ENCODE data around the gene PDE4B. TPM values are rescaled to one million over a fixed set of nuclear protein-coding genes. Genes with fewer than 3 reads are reported as not detected.

The PDE4B gene
- polyA plus RNA-seq, 1 donor from 2014 or later = 135 TPM

DNA sequence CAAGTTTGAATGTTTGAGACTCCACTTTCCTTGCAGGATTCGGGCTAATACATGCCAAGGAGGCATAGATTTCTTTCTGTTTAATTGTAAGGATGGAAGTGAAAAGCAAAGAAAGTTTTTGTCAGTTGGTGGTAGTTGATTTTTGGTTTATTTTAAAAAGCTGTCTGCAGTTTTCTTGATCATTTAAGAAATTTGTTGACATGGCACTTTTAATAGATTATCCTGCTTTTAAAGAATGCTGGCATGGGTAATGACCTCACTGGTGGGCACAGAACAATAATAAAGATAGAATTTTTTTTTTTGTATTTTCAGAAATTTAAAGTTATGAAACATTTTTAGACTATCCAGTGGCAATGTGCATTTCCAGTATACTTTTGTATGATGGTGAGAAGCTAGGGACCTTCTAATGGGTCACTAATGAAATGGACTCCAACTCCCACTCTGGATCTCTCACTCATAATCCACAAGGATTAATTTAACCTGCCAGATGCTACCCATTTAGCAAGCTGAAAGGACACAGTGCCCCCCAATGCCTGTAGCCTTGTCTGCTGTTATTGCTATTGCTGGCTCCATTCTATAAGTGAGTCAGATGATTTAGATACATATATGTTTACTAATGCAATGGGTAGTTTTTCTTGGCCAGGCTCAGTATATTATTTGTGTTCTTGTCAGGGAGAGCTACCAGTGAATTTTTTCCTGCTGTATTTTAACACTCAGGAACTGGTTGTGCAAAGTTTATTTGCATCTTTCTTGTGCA lies 551.1 kb downstream of the PDE4B start:
- Histone ChIP-seq H3K9me3 (ENCODE audit: low read length) (no peaks in the 10 kb centered on the region), H3F3A (ENCODE audit: insufficient read depth, low read length, poor library complexity, severe bottlenecking) (no peaks in the 10 kb centered on the region), H3K4me3 (ENCODE audit: low read length) (no peak overlapping the region), H3K36me3 (ENCODE audit: insufficient read depth, low read length) (no peaks in the 10 kb centered on the region), H3K9me2 (ENCODE audit: insufficient read depth, low read length) (no peaks in the 10 kb centered on the region), H2AFZ (ENCODE audit: low read depth, low read length) (no peak overlapping the region), H3K27ac (ENCODE audit: low read length) (no peak overlapping the region), H3K27me3 (ENCODE audit: insufficient read depth, low read depth, low read length) (no peaks in the 10 kb centered on the region), H4K20me1 (ENCODE audit: insufficient read depth) (no peaks in the 10 kb centered on the region), H3K79me2 (replicated peaks; ENCODE audit: insufficient read depth, low read length) (peaks cover 4% of the 10 kb centered on the region), H3K4me2 (ENCODE audit: low read length) (no peak overlapping the region), H3K9ac (ENCODE audit: low read length) (no peak overlapping the region)
- TF ChIP-seq SMC3 (conservative IDR thresholded peaks at IDR 0.05; ENCODE audit: poor library complexity) (no peak), POLR2AphosphoS5 (IDR thresholded peaks at IDR 0.05) (no peak)

- peaks cover 4% of the 10 kb centered on the region for H3K79me2 ChIP-seq (replicated peaks; ENCODE audit: insufficient read depth, low read length)
- H2AFZ ChIP-seq (ENCODE audit: low read depth, low read length) = no peak overlapping the region
- H3K27me3 ChIP-seq (ENCODE audit: insufficient read depth, low read depth, low read length) = no peaks in the 10 kb centered on the region
- H3K36me3 ChIP-seq (ENCODE audit: insufficient read depth, low read length) = no peaks in the 10 kb centered on the region
- H3K9me2 ChIP-seq (ENCODE audit: insufficient read depth, low read length) = no peaks in the 10 kb centered on the region
- H3K9ac ChIP-seq (ENCODE audit: low read length) = no peak overlapping the region
- no peaks in the 10 kb centered on the region for H3K9me3 ChIP-seq (ENCODE audit: low read length)
- no peaks in the 10 kb centered on the region for H3F3A ChIP-seq (ENCODE audit: insufficient read depth, low read length, poor library complexity, severe bottlenecking)
- TF ChIP-seq POLR2AphosphoS5 (IDR thresholded peaks at IDR 0.05) (no peak), EZH2 (IDR thresholded peaks at IDR 0.05; ENCODE audit: borderline replicate concordance, insufficient read depth, low read length, poor library complexity, severe bottlenecking) (no peak), EP300 (conservative IDR thresholded peaks at IDR 0.05; ENCODE audit: poor library complexity, severe bottlenecking) (no peak), REST (IDR thresholded peaks at IDR 0.05; ENCODE audit: borderline replicate concordance) (no peak), RAD21 (conservative IDR thresholded peaks at IDR 0.05) (no peak), SMC3 (conservative IDR thresholded peaks at IDR 0.05; ENCODE audit: poor library complexity) (no peak), MXI1 (conservative IDR thresholded peaks at IDR 0.05; ENCODE audit: poor library complexity, severe bottlenecking) (no peak), CTCF (IDR thresholded peaks at IDR 0.05; ENCODE audit: poor library complexity, severe bottlenecking) (no peak), TAF1 (IDR thresholded peaks at IDR 0.05; ENCODE audit: low read depth) (no peak)
- H4K20me1 ChIP-seq (ENCODE audit: insufficient read depth) = no peaks in the 10 kb centered on the region
- H3K4me3 ChIP-seq (ENCODE audit: low read length) = no peak overlapping the region
- H3K4me2 ChIP-seq (ENCODE audit: low read length) = no peak overlapping the region
- H3K27ac ChIP-seq (ENCODE audit: low read length) = no peak overlapping the region
These were observed 553.5 kb downstream of the PDE4B start for GRCh38 chr1:66346057-66346795.

Data from neural cell (in vitro differentiated cells).